HG02571 (cell line): ENCODE data around the gene LSG1.
"Not testable (repeated sequence)": the region's sequence is repeated elsewhere in the genome, so short reads cannot be mapped to it uniquely, and the experiment has no call there.

Experiments used
- ATAC-seq: cut with Tn5 transposase; IDR thresholded peaks from one replicate; pipeline ENCODE4 v1.9.1; 2021; ENCODE audit warnings: mild to moderate bottlenecking, moderate library complexity; ENCODE audit not compliant: unreplicated experiment

The LSG1 gene

GRCh38 chr3:194658477-194659242, 13.3 kb downstream of the LSG1 start:
- no peak for ATAC-seq

- no peak for ATAC-seq
Measured at GRCh38 chr3:194657439-194657838, 14.6 kb downstream of the LSG1 start.

GRCh38 chr3:194654443-194654842, 17.5 kb downstream of the LSG1 start:
- peak; percentile 71 for ATAC-seq

GRCh38 chr3:194647747-194648146, 24.2 kb downstream of the LSG1 start:
- no peak for ATAC-seq

- no peak for ATAC-seq
Measured at GRCh38 chr3:194642769-194643168, 29.2 kb downstream of the LSG1 start.

GRCh38 chr3:194640829-194641228, 31.2 kb downstream of the LSG1 start:
- ATAC-seq, result no peak

GRCh38 chr3:194638991-194639605, 32.9 kb downstream of the LSG1 start:
- no peak for ATAC-seq

- no peak for ATAC-seq
Measured at GRCh38 chr3:194637541-194638400, 34.2 kb downstream of the LSG1 start.

- no peak for ATAC-seq
Measured at GRCh38 chr3:194637066-194637465, 34.9 kb downstream of the LSG1 start.

- ATAC-seq, result peak; percentile 66
Measured at GRCh38 chr3:194633349-194634004, 38.5 kb downstream of the LSG1 start, which contains the start of gene TMEM44. Gene TMEM44, minus strand, starts transcription at chr3:194633419. Its CDS starts 204 bp downstream, at chr3:194633215.

- peak; percentile 44 for ATAC-seq
Measured at GRCh38 chr3:194632809-194633348, 39.1 kb downstream of the LSG1 start.

- no peak for ATAC-seq
Measured at GRCh38 chr3:194632226-194632808, 39.7 kb downstream of the LSG1 start.

- no peak for ATAC-seq
Measured at GRCh38 chr3:194631696-194632095, 40.3 kb downstream of the LSG1 start.

- ATAC-seq, result not testable (repeated sequence)
Measured at GRCh38 chr3:194630681-194631080, 41.3 kb downstream of the LSG1 start.

GRCh38 chr3:194624956-194625355, 47.0 kb downstream of the LSG1 start:
- ATAC-seq, result no peak

- no peak for ATAC-seq
Measured at GRCh38 chr3:194623449-194624290, 48.3 kb downstream of the LSG1 start.

- no peak for ATAC-seq
Measured at GRCh38 chr3:194622621-194623340, 49.2 kb downstream of the LSG1 start.

- no peak for ATAC-seq
Measured at GRCh38 chr3:194621947-194622346, 50.0 kb downstream of the LSG1 start.

GRCh38 chr3:194620196-194620595, 51.8 kb downstream of the LSG1 start:
- no peak for ATAC-seq
